GM19035 (cell line): ENCODE measurements around the gene TSHZ2.

Experiments
- ATAC-seq: cut with Tn5 transposase; IDR thresholded peaks from one replicate; pipeline ENCODE4 v1.9.1; 2021; ENCODE audit not compliant: unreplicated experiment

TSHZ2 gene

GRCh38 chr20:53190225-53190624, 218.1 kb downstream of the TSHZ2 start:
- no peak for ATAC-seq

GRCh38 chr20:53191957-53192356, 219.8 kb downstream of the TSHZ2 start:
- no peak for ATAC-seq

GRCh38 chr20:53194306-53195290, 222.4 kb downstream of the TSHZ2 start:
- ATAC-seq = no peak

- ATAC-seq = no peak
These were observed 223.9 kb downstream of the TSHZ2 start for GRCh38 chr20:53195876-53196610.

GRCh38 chr20:53201588-53201987, 229.4 kb downstream of the TSHZ2 start:
- ATAC-seq = no peak

- ATAC-seq = no peak
These were observed 230.6 kb downstream of the TSHZ2 start for GRCh38 chr20:53202777-53203176.

GRCh38 chr20:53205046-53205445, 232.9 kb downstream of the TSHZ2 start:
- ATAC-seq = no peak

- no peak for ATAC-seq
These were observed 236.1 kb downstream of the TSHZ2 start for GRCh38 chr20:53208110-53208832.

GRCh38 chr20:53210041-53210440, 237.9 kb downstream of the TSHZ2 start:
- ATAC-seq = no peak

GRCh38 chr20:53210931-53211330, 238.8 kb downstream of the TSHZ2 start:
- ATAC-seq = no peak

- ATAC-seq = no peak
These were observed 239.9 kb downstream of the TSHZ2 start for GRCh38 chr20:53212018-53212417.

GRCh38 chr20:53214392-53214791, 242.2 kb downstream of the TSHZ2 start:
- ATAC-seq = no peak

GRCh38 chr20:53215166-53215565, 243.0 kb downstream of the TSHZ2 start:
- no peak for ATAC-seq

- no peak for ATAC-seq
These were observed 244.3 kb downstream of the TSHZ2 start for GRCh38 chr20:53216478-53216855.

- peak; percentile 79 for ATAC-seq
These were observed 244.9 kb downstream of the TSHZ2 start for GRCh38 chr20:53216856-53217576.

- ATAC-seq = no peak
These were observed 248.5 kb downstream of the TSHZ2 start for GRCh38 chr20:53220482-53221307.

GRCh38 chr20:53221731-53222130, 249.6 kb downstream of the TSHZ2 start:
- ATAC-seq = no peak

- ATAC-seq = no peak
These were observed 250.3 kb downstream of the TSHZ2 start for GRCh38 chr20:53222416-53222815.

GRCh38 chr20:53222932-53223331, 250.8 kb downstream of the TSHZ2 start:
- ATAC-seq = no peak

GRCh38 chr20:53223626-53224172, 251.5 kb downstream of the TSHZ2 start:
- ATAC-seq = no peak
